ENCODE results near the gene USH2A. TPM values are rescaled to one million over a fixed set of nuclear protein-coding genes. Genes with fewer than 3 reads are reported as not detected.
"Not testable (repeated sequence)": the region's sequence is repeated elsewhere in the genome, so short reads cannot be mapped to it uniquely, and the experiment has no call there.

USH2A gene
- total RNA-seq, 1 donor from 2014 or later, result 2.2 TPM

- no peak for DNase-seq (ENCODE audit: low spot score)
These were observed 13.2 kb downstream of the USH2A start for GRCh38 chr1:216410026-216410425.

DNA sequence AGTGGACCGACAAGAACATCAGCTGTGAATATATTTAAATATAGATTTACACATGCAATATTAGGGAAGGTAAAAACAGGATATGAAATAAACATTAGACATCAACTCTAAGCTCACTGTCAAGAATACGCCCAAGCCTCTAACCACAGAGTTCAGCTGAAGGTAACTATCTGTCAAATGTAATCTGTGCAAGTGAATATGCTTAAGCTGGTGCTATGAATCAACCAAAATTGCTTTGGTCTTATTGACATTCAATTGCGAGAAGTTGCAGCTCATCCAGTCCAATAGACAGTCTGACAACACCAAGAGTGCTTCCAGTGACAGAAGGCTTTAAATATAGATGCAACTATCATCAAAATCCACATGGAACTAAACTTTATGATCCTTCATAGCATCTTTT lies 32.3 kb downstream of the USH2A start:
- no peak for DNase-seq (ENCODE audit: low spot score)

- DNase-seq (ENCODE audit: low spot score), result no peak
These were observed 33.5 kb downstream of the USH2A start for GRCh38 chr1:216389774-216390173.

DNA sequence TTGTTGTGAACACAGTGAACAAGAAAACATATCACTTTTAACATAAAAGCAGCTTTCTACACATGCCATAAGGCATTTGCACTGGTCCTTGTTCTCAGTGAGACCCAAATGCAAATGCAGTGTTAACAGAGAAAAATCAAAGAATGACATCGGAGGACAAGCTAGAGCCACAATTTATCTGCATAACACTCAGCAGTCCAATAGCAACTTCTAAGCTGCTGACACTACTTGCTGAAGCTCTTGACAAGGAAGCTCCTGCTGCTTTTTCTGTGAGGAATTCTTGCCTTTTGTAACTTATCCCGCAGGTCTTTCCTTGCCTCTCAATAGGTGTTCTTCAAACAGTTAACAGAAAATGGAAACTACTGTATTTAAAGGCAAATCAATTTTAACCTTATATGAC lies 34.7 kb downstream of the USH2A start:
- no peak for DNase-seq (ENCODE audit: low spot score)

DNA sequence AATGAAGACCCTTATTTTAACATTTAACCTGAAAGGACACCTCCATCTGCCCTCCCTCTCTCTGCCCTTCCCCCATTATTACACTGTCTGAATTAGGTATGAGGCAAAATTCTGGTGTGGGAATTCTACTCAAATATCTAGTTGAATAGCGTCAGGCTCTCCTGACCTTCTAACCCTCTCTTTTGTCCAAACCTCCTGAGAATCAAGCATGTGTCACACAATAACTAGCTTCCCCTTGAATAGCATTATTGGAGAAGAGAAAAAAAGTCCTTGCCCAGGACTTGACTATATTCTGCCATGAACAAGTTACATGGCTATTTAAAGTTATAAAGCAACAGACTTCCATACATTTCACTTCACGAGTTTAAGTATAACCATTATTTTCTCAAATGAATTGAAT lies 35.5 kb downstream of the USH2A start:
- DNase-seq (ENCODE audit: low spot score), result no peak

GRCh38 chr1:216379441-216379840 lies 43.8 kb downstream of the USH2A start:
- no peak for DNase-seq (ENCODE audit: low spot score)

DNA sequence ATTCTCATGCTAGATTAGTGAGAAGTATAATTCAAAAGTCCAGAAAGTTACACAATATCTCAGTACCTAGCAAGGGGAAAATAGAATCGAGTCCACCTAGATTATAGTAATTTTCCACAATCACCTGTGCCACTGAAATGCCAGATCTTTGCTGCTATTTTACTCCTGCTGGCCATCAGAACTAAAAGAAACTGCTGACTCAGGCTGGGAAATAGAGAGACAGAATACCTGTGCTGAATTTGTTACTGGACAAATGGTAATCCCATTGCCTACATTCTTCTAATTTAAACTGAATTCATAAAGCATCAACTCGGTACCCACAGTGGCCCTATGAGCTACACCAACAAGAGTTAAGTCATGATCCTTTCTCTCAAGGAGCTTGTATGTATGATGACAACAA lies 55.0 kb downstream of the USH2A start:
- no peak for DNase-seq (ENCODE audit: low spot score)

GRCh38 chr1:216366979-216367378 lies 56.3 kb downstream of the USH2A start:
- DNase-seq (ENCODE audit: low spot score), result peak; percentile 3

GRCh38 chr1:216356945-216357344 lies 66.3 kb downstream of the USH2A start:
- DNase-seq (ENCODE audit: low spot score), result no peak

DNA sequence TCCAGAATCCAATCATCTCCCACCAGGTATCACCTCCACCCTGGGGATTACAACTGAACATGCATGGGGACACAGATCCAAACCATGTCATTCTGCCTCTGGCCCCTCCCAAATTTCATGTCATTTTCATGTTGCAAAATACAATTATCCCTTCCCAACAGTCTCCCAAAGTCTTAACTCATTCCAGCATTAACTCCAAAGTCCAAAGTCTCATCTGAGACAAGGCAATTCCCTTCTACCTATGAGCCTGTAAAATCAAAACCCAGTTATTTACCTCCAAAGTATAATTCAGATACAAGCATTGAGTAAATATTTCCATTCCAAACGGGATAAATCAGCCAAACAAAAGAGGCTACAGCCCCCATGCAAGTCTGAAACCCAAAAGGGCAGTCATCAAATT lies 73.1 kb downstream of the USH2A start:
- no peak for DNase-seq (ENCODE audit: low spot score)

DNA sequence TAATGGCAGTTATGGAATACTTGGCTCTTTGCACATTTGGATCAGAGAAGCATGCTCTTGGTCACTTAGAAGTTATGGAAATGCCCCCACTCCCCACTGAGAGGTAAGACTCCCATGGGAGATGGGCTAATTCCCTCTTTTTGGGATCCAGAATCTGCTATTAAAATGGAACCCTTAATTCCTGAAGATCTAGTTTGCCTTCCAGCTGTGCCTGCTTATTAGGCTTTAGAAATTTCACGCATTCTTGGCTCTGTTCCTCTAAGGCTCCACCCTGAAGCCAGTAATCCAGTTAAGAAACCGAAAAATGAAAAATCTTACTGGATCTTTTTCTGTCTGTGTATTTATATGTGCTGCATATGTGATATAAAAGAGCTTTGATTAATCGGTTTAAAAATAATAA lies 76.7 kb downstream of the USH2A start:
- DNase-seq (ENCODE audit: low spot score), result no peak

GRCh38 chr1:216340542-216340941 lies 82.7 kb downstream of the USH2A start:
- not testable (repeated sequence) for DNase-seq (ENCODE audit: low spot score)

- DNase-seq (ENCODE audit: low spot score), result no peak
These were observed 90.8 kb downstream of the USH2A start for GRCh38 chr1:216332462-216332861.

GRCh38 chr1:216332003-216332402 lies 91.2 kb downstream of the USH2A start:
- DNase-seq (ENCODE audit: low spot score), result no peak

DNA sequence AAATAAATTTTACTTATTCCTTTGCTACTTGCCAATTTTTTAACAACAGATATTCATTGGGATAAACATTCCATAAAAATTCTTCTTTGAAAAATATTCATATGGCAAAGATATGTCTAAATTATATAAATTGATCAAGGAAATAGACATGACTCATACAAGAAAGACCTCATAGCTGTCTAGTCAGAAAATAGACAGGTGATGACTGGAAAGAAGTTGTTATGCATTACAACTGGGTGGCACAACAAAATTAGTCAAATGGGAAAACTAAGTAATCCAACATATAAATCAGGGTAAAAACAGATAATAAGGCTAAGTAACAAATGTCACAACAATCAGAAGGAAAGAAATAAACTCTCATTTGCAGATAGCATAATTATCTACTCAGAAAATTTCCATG lies 92.0 kb downstream of the USH2A start:
- no peak for DNase-seq (ENCODE audit: low spot score)

- DNase-seq (ENCODE audit: low spot score), result no peak
These were observed 93.0 kb downstream of the USH2A start for GRCh38 chr1:216330262-216330661.

GRCh38 chr1:216325946-216326345 lies 97.3 kb downstream of the USH2A start:
- DNase-seq (ENCODE audit: low spot score), result no peak

DNA sequence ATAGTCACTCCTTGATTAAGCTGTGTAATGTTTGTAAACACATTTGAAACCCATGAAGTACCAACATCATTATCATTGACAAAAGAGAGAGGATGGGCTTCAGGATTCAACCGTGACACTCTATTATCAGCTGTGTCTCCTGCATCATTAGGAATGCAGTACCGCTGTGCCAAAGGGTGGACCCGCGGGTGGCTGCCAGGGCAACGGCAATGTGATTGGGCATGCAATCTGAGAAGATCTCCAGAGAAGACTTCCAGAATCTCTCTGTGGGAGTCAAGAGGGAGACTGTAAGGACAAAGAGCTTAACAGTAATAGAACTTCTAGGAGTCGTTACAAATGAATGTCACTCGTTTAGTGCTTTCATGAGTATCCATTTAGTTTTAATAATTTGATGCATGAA lies 97.9 kb downstream of the USH2A start:
- DNase-seq (ENCODE audit: low spot score), result no peak

DNA sequence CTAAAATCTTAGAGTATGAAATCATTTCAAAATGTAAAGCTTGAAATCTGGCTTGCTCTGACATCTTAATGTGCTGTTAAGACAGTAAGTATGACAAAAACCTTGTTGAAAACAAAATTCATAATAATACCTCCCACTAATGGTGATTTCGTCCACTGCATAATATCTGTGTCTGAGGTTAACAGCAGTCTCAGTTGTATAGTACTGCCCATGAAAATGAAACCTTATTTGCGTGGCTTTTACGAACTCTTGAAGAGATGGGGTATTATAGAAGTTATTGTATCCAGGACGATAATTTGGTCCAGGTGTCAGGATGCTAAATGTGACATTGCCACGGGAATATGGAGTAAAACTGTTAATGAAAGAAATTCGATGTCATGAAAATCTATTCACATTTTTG lies 99.9 kb downstream of the USH2A start:
- no peak for DNase-seq (ENCODE audit: low spot score)

- DNase-seq (ENCODE audit: low spot score), result no peak
These were observed 108.7 kb downstream of the USH2A start for GRCh38 chr1:216314379-216315095.

DNA sequence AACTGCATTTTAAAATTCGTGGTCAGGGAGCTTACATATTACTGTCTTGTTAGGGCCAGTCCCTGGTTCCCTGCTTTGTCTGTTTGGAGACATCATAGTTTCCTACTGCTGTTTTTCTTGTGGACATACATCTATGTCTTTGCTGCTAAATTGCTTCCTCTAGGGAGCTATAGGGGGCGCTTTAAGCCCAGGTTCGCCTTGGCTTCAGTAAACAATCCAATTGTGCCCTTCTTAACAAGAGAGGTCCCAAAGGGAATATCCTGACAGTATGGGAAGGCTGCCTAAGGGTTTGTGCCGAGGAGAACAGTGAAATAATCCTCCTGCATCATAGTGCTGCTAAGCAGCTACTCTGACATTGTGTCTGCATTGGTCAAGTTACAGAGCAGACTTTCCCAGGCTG lies 112.5 kb downstream of the USH2A start:
- peak; percentile 3 for DNase-seq (ENCODE audit: low spot score)

DNA sequence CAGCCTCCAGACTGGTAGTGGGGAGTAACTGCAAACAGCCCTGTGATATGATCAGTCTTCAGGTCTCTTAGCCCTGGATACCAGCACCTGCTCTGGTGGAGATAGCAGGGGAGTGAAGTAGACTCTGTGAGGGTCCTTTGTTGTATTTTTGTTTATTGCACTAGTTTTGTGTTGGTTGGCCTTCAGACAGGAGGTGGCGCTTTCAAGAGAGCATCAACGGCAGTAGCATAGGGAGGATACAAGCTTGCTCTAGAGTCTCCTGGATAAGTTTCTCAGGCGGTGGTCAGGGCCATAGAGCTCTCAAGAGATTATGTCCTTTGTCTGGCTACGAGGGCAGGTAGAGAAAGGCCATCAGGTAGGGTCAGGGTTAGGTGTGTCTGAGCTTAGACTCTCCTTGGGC lies 116.4 kb downstream of the USH2A start:
- no peak for DNase-seq (ENCODE audit: low spot score)

GRCh38 chr1:216303690-216304089 lies 119.6 kb downstream of the USH2A start:
- no peak for DNase-seq (ENCODE audit: low spot score)

GRCh38 chr1:216293683-216294082 lies 129.6 kb downstream of the USH2A start:
- no peak for DNase-seq (ENCODE audit: low spot score)

Data from umbilical cord (tissue), 2 donors.